PC-3 (cell line): Measurements from ENCODE around the gene CLEC4E.
"Not testable (repeated sequence)": the region's sequence is repeated elsewhere in the genome, so short reads cannot be mapped to it uniquely, and the experiment has no call there.

Source experiments
- CTCF ChIP-seq: fragments of 300-600 bp; sonication (generic); conservative IDR thresholded peaks from 2 replicates; pipeline ENCODE4 v1.5.1; 2017; ENCODE audit warnings: antibody characterized with exemption, low read depth, mild to moderate bottlenecking, low read length
- EZH2 ChIP-seq: fragments of 300-600 bp; sonication (generic); IDR thresholded peaks from one replicate; pipeline ENCODE4 v1.6.1; 2017; ENCODE audit warnings: antibody characterized with exemption, mild to moderate bottlenecking, low read length; ENCODE audit not compliant: unreplicated experiment

DNA sequence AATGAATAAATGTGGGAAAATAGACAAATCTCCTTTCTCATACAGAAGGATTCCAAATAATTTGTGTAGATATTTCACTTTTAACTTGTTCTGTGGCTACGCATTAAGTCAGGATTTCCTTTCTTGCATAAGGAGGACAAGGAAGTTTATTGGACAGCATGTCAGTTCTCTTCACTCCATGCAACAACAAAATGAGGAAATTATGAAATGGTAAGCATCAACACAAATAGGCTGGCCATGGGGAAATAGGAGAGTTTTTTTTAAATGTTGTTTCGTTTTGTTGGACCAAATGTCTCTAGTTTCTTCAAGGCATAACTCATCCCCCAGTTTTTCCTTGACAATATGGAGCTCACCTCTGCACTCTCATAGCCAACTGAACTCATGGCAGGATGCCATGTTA, 25.3 kb upstream of the CLEC4E start:
- TF ChIP-seq CTCF, EZH2: not testable (repeated sequence)
